ENCODE results near the gene GPC5. TPM values are rescaled to one million over a fixed set of nuclear protein-coding genes. Genes with fewer than 3 reads are reported as not detected.
A peak's percentile ranks its signal among the peaks of the same experiment; 100 is the strongest.

The GPC5 gene
- total and polyA plus RNA-seq, 2 donors (not counting 3 experiments of a cell fraction or from before 2014, with no cell fraction given) = 0.59 to 0.97 TPM

- Histone ChIP-seq H2AFZ (ENCODE audit: low read depth, low read length) (no peak overlapping the region), H3K27ac (ENCODE audit: insufficient read depth, low read depth, low read length) (no peak overlapping the region), H3K4me3 (replicated peaks in 1 of 3; ENCODE audit: insufficient read depth in 1 of 3, low read depth in 1 of 3, low read length in 3 of 3) (no peak overlapping the region), H3K79me2 (ENCODE audit: control insufficient read depth, insufficient read depth, low read length) (no peaks in the 10 kb centered on the region), H3K9me3 (replicated peaks; ENCODE audit: control insufficient read depth, insufficient read depth, low read length) (no peaks in the 10 kb centered on the region), H3K9me1 (replicated peaks; ENCODE audit: control insufficient read depth, extremely low read depth, insufficient read depth, low read length) (no peaks in the 10 kb centered on the region), H3K27me3 (ENCODE audit: control insufficient read depth in 2 of 2, insufficient read depth in 2 of 2, low read length in 2 of 2) (no peaks in the 10 kb centered on the region), H4K20me1 (replicated peaks; ENCODE audit: control insufficient read depth, extremely low read depth, insufficient read depth, low read length) (no peaks in the 10 kb centered on the region), H3K4me2 (ENCODE audit: insufficient read depth, low read length) (no peak overlapping the region), H3K9ac (replicated peaks; ENCODE audit: extremely low read depth, insufficient read depth, low read length) (no peak overlapping the region), H3K4me1 (ENCODE audit: control insufficient read depth, extremely low read depth, insufficient read depth, low read length) (no peaks in the 10 kb centered on the region), H3K36me3 (ENCODE audit: control insufficient read depth in 2 of 2, extremely low read depth in 1 of 2, insufficient read depth in 2 of 2, low read length in 2 of 2) (no peaks in the 10 kb centered on the region)
- FAIRE-seq (peak; percentile 4), DNase-seq (ENCODE audit: low read depth, low spot score) (peak; percentile 10)
- intact Hi-C loops (cut with micrococcal nuclease) (loop anchor here (1.0 to 2.0 kb wide), 3 partner anchors 346 to 588 kb away; no protein-coding TSS in a partner anchor), dilution Hi-C loops (cut with MboI; ENCODE audit: extremely low pct_ligation_motif_present, low sequenced_read_pairs) (no loop called here)
- no peak for TF ChIP-seq JUN (IDR thresholded peaks at IDR 0.05; ENCODE audit: borderline replicate concordance, insufficient read depth, insufficient read length, low read depth)
- peak; percentile 21 to 31 for TF ChIP-seq CTCF (IDR thresholded peaks at IDR 0.05; ENCODE audit: extremely low read depth in 1 of 2, insufficient read depth in 1 of 2, low read depth in 1 of 2, low read length in 2 of 2)
- TF ChIP-seq POLR2AphosphoS5 (IDR thresholded peaks at IDR 0.05; ENCODE audit: insufficient read depth, low read depth, low read length) = no peak
- TF ChIP-seq MYC (IDR thresholded peaks at IDR 0.05; ENCODE audit: low read depth, low read length) = no peak
- no peak for TF ChIP-seq FOS (IDR thresholded peaks at IDR 0.05; ENCODE audit: borderline replicate concordance, insufficient read depth, low read length)
- ChIA-PET CTCF (interaction anchor here (0.7 to 2.3 kb wide), 5 partner anchors 13 to 588 kb away, joined by 3 to 25 read pairs (median 3); no protein-coding TSS in a partner anchor), POLR2A (no interaction called here)
- no TSS peak for BruUV-seq (replicated peaks)
Measured at GRCh38 chr13:91722267-91722884, 324.0 kb downstream of the GPC5 start.

GRCh38 chr13:91724591-91724990 is 326.2 kb downstream of the GPC5 start:
- no peak overlapping the region for H3K4me2 ChIP-seq (ENCODE audit: insufficient read depth, low read length)
- intact Hi-C loops (cut with micrococcal nuclease) = no loop called here
- H3K27ac ChIP-seq (ENCODE audit: insufficient read depth, low read depth, low read length) = no peak overlapping the region
- no peaks in the 10 kb centered on the region for H3K36me3 ChIP-seq (ENCODE audit: control insufficient read depth in 2 of 2, extremely low read depth in 1 of 2, insufficient read depth in 2 of 2, low read length in 2 of 2)
- no peak overlapping the region for H3K9ac ChIP-seq (replicated peaks; ENCODE audit: extremely low read depth, insufficient read depth, low read length)
- H3K4me3 ChIP-seq (replicated peaks in 1 of 3; ENCODE audit: insufficient read depth in 1 of 3, low read depth in 1 of 3, low read length in 3 of 3) = no peak overlapping the region
- no peak for TF ChIP-seq POLR2AphosphoS5 (IDR thresholded peaks at IDR 0.05; ENCODE audit: insufficient read depth, low read depth, low read length)
- TF ChIP-seq FOS (IDR thresholded peaks at IDR 0.05; ENCODE audit: borderline replicate concordance, insufficient read depth, low read length) = no peak
- TF ChIP-seq GATA2 (IDR thresholded peaks at IDR 0.05; ENCODE audit: insufficient read depth, insufficient read length, low read depth, low read length) = no peak
- no peak for TF ChIP-seq CTCF (IDR thresholded peaks at IDR 0.05; ENCODE audit: extremely low read depth in 1 of 2, insufficient read depth in 1 of 2, low read depth in 1 of 2, low read length in 2 of 2)
- TF ChIP-seq JUN (IDR thresholded peaks at IDR 0.05; ENCODE audit: borderline replicate concordance, insufficient read depth, insufficient read length, low read depth) = no peak
- no peak for TF ChIP-seq MAX (IDR thresholded peaks at IDR 0.05; ENCODE audit: insufficient read depth, insufficient read length)
- no peak for TF ChIP-seq MYC (IDR thresholded peaks at IDR 0.05; ENCODE audit: low read depth, low read length)
- no peak for TF ChIP-seq EZH2 (IDR thresholded peaks at IDR 0.05; ENCODE audit: borderline replicate concordance, low read depth, low read length, severe bottlenecking)
- no peak for TF ChIP-seq POLR2A (IDR thresholded peaks at IDR 0.05; ENCODE audit: low read depth, low read length)
- BruUV-seq (replicated peaks) = no TSS peak
- H3K9me1 ChIP-seq (replicated peaks; ENCODE audit: control insufficient read depth, extremely low read depth, insufficient read depth, low read length) = no peaks in the 10 kb centered on the region
- DNase-seq (ENCODE audit: low read depth, low spot score) (no peak), FAIRE-seq (no peak)
- no peaks in the 10 kb centered on the region for H3K79me2 ChIP-seq (ENCODE audit: control insufficient read depth, insufficient read depth, low read length)
- no peaks in the 10 kb centered on the region for H3K9me3 ChIP-seq (replicated peaks; ENCODE audit: control insufficient read depth, insufficient read depth, low read length)
- no peaks in the 10 kb centered on the region for H3K27me3 ChIP-seq (ENCODE audit: control insufficient read depth in 2 of 2, insufficient read depth in 2 of 2, low read length in 2 of 2)
- ChIA-PET CTCF (no interaction called here), POLR2A (no interaction called here)
- H4K20me1 ChIP-seq (replicated peaks; ENCODE audit: control insufficient read depth, extremely low read depth, insufficient read depth, low read length) = no peaks in the 10 kb centered on the region
- no peak overlapping the region for H2AFZ ChIP-seq (ENCODE audit: low read depth, low read length)
- H3K4me1 ChIP-seq (ENCODE audit: control insufficient read depth, extremely low read depth, insufficient read depth, low read length) = no peaks in the 10 kb centered on the region
- dilution Hi-C loops (cut with MboI; ENCODE audit: extremely low pct_ligation_motif_present, low sequenced_read_pairs) = no loop called here

All from endothelial cell of umbilical vein (primary cell).